H7 (cell line): Measurements from ENCODE around the gene ARHGAP12. TPM values are rescaled to one million over a fixed set of nuclear protein-coding genes. Genes with fewer than 3 reads are reported as not detected.

Experiments
- DNase-seq: peaks from one replicate; pipeline ENCODE4 v3.0.0; 2012
- H3K27me3 ChIP-seq: 2 replicates; pipeline ENCODE4 v1.6.0; 2011; ENCODE audit warnings: mild to moderate bottlenecking, low read length; ENCODE audit not compliant: control insufficient read depth, insufficient read depth
- H3K36me3 ChIP-seq: replicated peaks from 2 replicates; pipeline ENCODE4 v1.5.1; 2011; ENCODE audit warnings: low read length; ENCODE audit not compliant: control insufficient read depth, insufficient read depth
- H3K4me3 ChIP-seq: 2 replicates; pipeline ENCODE4 v1.5.1; 2011; ENCODE audit warnings: low read depth, mild to moderate bottlenecking, control low read depth, low read length, moderate library complexity; ENCODE audit not compliant: insufficient read depth
- total RNA-seq: library from RNA; depleted of rRNA; stranded (reverse); fragments of >200 nt; shearing (Covaris generic); gene quantifications from 2 replicates; pipeline ENCODE4 v1.2.3, GENCODE V29; 2014

Gene ARHGAP12
- total RNA-seq, 1 experiment from 2014 or later = 28.5 TPM

GRCh38 chr10:31939797-31940708 is 11.4 kb upstream of the ARHGAP12 start:
- no peak for DNase-seq
- no peaks in the 10 kb centered on the region for H3K27me3 ChIP-seq
- H3K36me3 ChIP-seq = no peaks in the 10 kb centered on the region
- H3K4me3 ChIP-seq = no peak overlapping the region

- no peaks in the 10 kb centered on the region for H3K36me3 ChIP-seq
- no peaks in the 10 kb centered on the region for H3K27me3 ChIP-seq
- no peak overlapping the region for H3K4me3 ChIP-seq
- no peak for DNase-seq
Observed at GRCh38 chr10:31937371-31937770, 8.7 kb upstream of the ARHGAP12 start.

- H3K4me3 ChIP-seq = no peak overlapping the region
- no peak for DNase-seq
- H3K36me3 ChIP-seq = no peaks in the 10 kb centered on the region
- no peaks in the 10 kb centered on the region for H3K27me3 ChIP-seq
Observed at GRCh38 chr10:31936933-31937332, 8.3 kb upstream of the ARHGAP12 start.

- no peak overlapping the region for H3K4me3 ChIP-seq
- H3K27me3 ChIP-seq = no peaks in the 10 kb centered on the region
- no peak for DNase-seq
- no peaks in the 10 kb centered on the region for H3K36me3 ChIP-seq
Observed at GRCh38 chr10:31936086-31936485, 7.5 kb upstream of the ARHGAP12 start.

GRCh38 chr10:31935678-31936077 is 7.0 kb upstream of the ARHGAP12 start:
- Histone ChIP-seq H3K4me3 (no peak overlapping the region), H3K36me3 (no peaks in the 10 kb centered on the region), H3K27me3 (no peaks in the 10 kb centered on the region)
- no peak for DNase-seq

GRCh38 chr10:31932838-31933237 is 4.2 kb upstream of the ARHGAP12 start:
- Histone ChIP-seq H3K27me3 (no peaks in the 10 kb centered on the region), H3K4me3 (no peak overlapping the region), H3K36me3 (no peaks in the 10 kb centered on the region)
- DNase-seq = no peak

GRCh38 chr10:31930856-31931255 is 2.2 kb upstream of the ARHGAP12 start:
- DNase-seq = no peak
- H3K36me3 ChIP-seq = no peaks in the 10 kb centered on the region
- no peaks in the 10 kb centered on the region for H3K27me3 ChIP-seq
- H3K4me3 ChIP-seq = no peak overlapping the region

- no peaks in the 10 kb centered on the region for H3K36me3 ChIP-seq
- H3K4me3 ChIP-seq = no peak overlapping the region
- DNase-seq = no peak
- H3K27me3 ChIP-seq = no peaks in the 10 kb centered on the region
Observed at GRCh38 chr10:31930023-31930751, 1.6 kb upstream of the ARHGAP12 start.

- Histone ChIP-seq H3K4me3 (peak overlapping the region; percentile 88), H3K27me3 (no peaks in the 10 kb centered on the region), H3K36me3 (no peaks in the 10 kb centered on the region)
- DNase-seq = peak; percentile 61
Observed at GRCh38 chr10:31929261-31930022, 811 bp upstream of the ARHGAP12 start.

- no peaks in the 10 kb centered on the region for H3K27me3 ChIP-seq
- H3K36me3 ChIP-seq = no peaks in the 10 kb centered on the region
- peak; percentile 88 for DNase-seq
Observed at GRCh38 chr10:31927884-31928548, 615 bp downstream of the ARHGAP12 start.

GRCh38 chr10:31927565-31927883 is 1.1 kb downstream of the ARHGAP12 start:
- no peak for DNase-seq
- Histone ChIP-seq H3K27me3 (no peaks in the 10 kb centered on the region), H3K36me3 (no peaks in the 10 kb centered on the region), H3K4me3 (peak overlapping the region; percentile 88)

More at GRCh38 chr10:31927884-31928548, 615 bp downstream of the ARHGAP12 start:
- peak overlapping the region; percentile 88 for H3K4me3 ChIP-seq

- no peak for DNase-seq
Observed at GRCh38 chr10:31926765-31927564, 1.7 kb downstream of the ARHGAP12 start.

GRCh38 chr10:31926160-31926559 is 2.5 kb downstream of the ARHGAP12 start:
- H3K36me3 ChIP-seq = no peaks in the 10 kb centered on the region
- no peaks in the 10 kb centered on the region for H3K27me3 ChIP-seq
- H3K4me3 ChIP-seq = no peak overlapping the region
- no peak for DNase-seq

More at GRCh38 chr10:31926765-31927564, 1.7 kb downstream of the ARHGAP12 start:
- H3K27me3 ChIP-seq = no peaks in the 10 kb centered on the region
- H3K4me3 ChIP-seq = peak overlapping the region; percentile 88
- H3K36me3 ChIP-seq = no peaks in the 10 kb centered on the region
